Central memory CD4-positive, alpha-beta T cell (primary cell): ENCODE measurements around the gene THBS2.

Experiments
- DNase-seq: peaks from one replicate; pipeline ENCODE4 v3.0.0; 2022

The THBS2 gene

GRCh38 chr6:169177516-169178166 lies 76.0 kb downstream of the THBS2 start:
- no peak for DNase-seq

GRCh38 chr6:169176361-169176991 lies 77.2 kb downstream of the THBS2 start:
- no peak for DNase-seq

- DNase-seq: no peak
Observed at GRCh38 chr6:169175360-169175887, 78.2 kb downstream of the THBS2 start.

GRCh38 chr6:169174516-169175359 lies 78.9 kb downstream of the THBS2 start:
- DNase-seq: no peak

- no peak for DNase-seq
Observed at GRCh38 chr6:169173532-169174268, 79.9 kb downstream of the THBS2 start.

GRCh38 chr6:169172946-169173345 lies 80.7 kb downstream of the THBS2 start:
- no peak for DNase-seq

- no peak for DNase-seq
Observed at GRCh38 chr6:169172456-169172855, 81.2 kb downstream of the THBS2 start.

GRCh38 chr6:169171951-169172350 lies 81.7 kb downstream of the THBS2 start:
- DNase-seq: no peak

GRCh38 chr6:169171016-169171415 lies 82.6 kb downstream of the THBS2 start:
- DNase-seq: no peak

- DNase-seq: no peak
Observed at GRCh38 chr6:169170583-169170955, 83.1 kb downstream of the THBS2 start.

GRCh38 chr6:169169941-169170582 lies 83.6 kb downstream of the THBS2 start:
- DNase-seq: no peak

GRCh38 chr6:169169375-169169774 lies 84.3 kb downstream of the THBS2 start:
- DNase-seq: no peak

GRCh38 chr6:169168706-169169105 lies 84.9 kb downstream of the THBS2 start:
- DNase-seq: no peak

GRCh38 chr6:169168302-169168630 lies 85.4 kb downstream of the THBS2 start:
- no peak for DNase-seq

GRCh38 chr6:169167581-169168301 lies 85.9 kb downstream of the THBS2 start:
- DNase-seq: no peak

GRCh38 chr6:169166896-169167580 lies 86.6 kb downstream of the THBS2 start:
- no peak for DNase-seq
